ENCODE results near the gene AFF3. TPM values are rescaled to one million over a fixed set of nuclear protein-coding genes. Genes with fewer than 3 reads are reported as not detected.

The AFF3 gene
- total RNA-seq, 1 donor from 2014 or later, result 7.3 TPM

- H3K36me3 Mint-ChIP-seq (ENCODE audit: insufficient read depth), result no peaks in the 10 kb centered on the region
- DNase-seq (ENCODE audit: low spot score, unreplicated experiment), result no peak
- no peaks in the 10 kb centered on the region for H3K9me3 Mint-ChIP-seq (ENCODE audit: low read depth)
- TF ChIP-seq, protein P1, sequence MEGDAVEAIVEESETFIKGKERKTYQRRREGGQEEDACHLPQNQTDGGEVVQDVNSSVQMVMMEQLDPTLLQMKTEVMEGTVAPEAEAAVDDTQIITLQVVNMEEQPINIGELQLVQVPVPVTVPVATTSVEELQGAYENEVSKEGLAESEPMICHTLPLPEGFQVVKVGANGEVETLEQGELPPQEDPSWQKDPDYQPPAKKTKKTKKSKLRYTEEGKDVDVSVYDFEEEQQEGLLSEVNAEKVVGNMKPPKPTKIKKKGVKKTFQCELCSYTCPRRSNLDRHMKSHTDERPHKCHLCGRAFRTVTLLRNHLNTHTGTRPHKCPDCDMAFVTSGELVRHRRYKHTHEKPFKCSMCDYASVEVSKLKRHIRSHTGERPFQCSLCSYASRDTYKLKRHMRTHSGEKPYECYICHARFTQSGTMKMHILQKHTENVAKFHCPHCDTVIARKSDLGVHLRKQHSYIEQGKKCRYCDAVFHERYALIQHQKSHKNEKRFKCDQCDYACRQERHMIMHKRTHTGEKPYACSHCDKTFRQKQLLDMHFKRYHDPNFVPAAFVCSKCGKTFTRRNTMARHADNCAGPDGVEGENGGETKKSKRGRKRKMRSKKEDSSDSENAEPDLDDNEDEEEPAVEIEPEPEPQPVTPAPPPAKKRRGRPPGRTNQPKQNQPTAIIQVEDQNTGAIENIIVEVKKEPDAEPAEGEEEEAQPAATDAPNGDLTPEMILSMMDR (IDR thresholded peaks at IDR 0.05; ENCODE audit: unreplicated experiment), result no peak
- no peaks in the 10 kb centered on the region for H3K27me3 Mint-ChIP-seq
- no peak overlapping the region for H3K27ac Mint-ChIP-seq
- no peak overlapping the region for H3K4me3 Mint-ChIP-seq (ENCODE audit: low read depth)
- peaks cover 1% of the 10 kb centered on the region for H3K4me1 Mint-ChIP-seq (ENCODE audit: low read depth)
Measured at GRCh38 chr2:99840831-99841230, 301.6 kb downstream of the AFF3 start.

- no peaks in the 10 kb centered on the region for H3K36me3 Mint-ChIP-seq (ENCODE audit: insufficient read depth)
- peaks cover 1% of the 10 kb centered on the region for H3K4me1 Mint-ChIP-seq (ENCODE audit: low read depth)
- no peak overlapping the region for H3K27ac Mint-ChIP-seq
- TF ChIP-seq, protein P1 (IDR thresholded peaks at IDR 0.05; ENCODE audit: unreplicated experiment), result no peak
- H3K4me3 Mint-ChIP-seq (ENCODE audit: low read depth), result no peak overlapping the region
- H3K9me3 Mint-ChIP-seq (ENCODE audit: low read depth), result peaks cover 8% of the 10 kb centered on the region
- H3K27me3 Mint-ChIP-seq, result no peaks in the 10 kb centered on the region
- DNase-seq (ENCODE audit: low spot score, unreplicated experiment), result no peak
Measured at GRCh38 chr2:99836690-99837605, 305.4 kb downstream of the AFF3 start.

DNA sequence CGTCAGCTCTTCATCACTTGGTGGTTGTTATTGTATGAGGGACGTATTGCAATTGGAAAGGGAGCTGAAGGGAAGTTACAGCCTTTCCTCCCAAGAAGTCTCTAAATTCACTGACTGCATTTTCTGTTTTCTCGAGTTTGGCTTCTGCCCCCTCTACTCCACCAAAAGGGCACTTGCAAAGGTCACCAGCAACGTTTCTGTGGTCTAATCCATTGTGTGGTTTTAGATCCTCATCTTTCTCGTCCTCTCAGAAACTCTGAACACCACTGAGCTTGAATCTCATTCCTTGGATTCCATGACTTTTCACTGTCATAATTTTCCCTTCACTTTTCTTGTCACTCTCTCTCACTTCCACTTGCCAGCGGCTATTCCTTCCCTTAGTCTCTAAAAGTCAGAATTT, 308.0 kb downstream of the AFF3 start:
- TF ChIP-seq, protein P1 (IDR thresholded peaks at IDR 0.05; ENCODE audit: unreplicated experiment), result no peak
- DNase-seq (ENCODE audit: low spot score, unreplicated experiment), result no peak
- no peaks in the 10 kb centered on the region for H3K36me3 Mint-ChIP-seq (ENCODE audit: insufficient read depth)
- H3K4me3 Mint-ChIP-seq (ENCODE audit: low read depth), result no peak overlapping the region
- no peak overlapping the region for H3K27ac Mint-ChIP-seq
- H3K4me1 Mint-ChIP-seq (ENCODE audit: low read depth), result peaks cover 3% of the 10 kb centered on the region
- H3K9me3 Mint-ChIP-seq (ENCODE audit: low read depth), result peaks cover 8% of the 10 kb centered on the region
- no peaks in the 10 kb centered on the region for H3K27me3 Mint-ChIP-seq

GRCh38 chr2:99833586-99834201, 308.7 kb downstream of the AFF3 start:
- Mint-ChIP-seq H3K4me3 (ENCODE audit: low read depth) (no peak overlapping the region), H3K9me3 (ENCODE audit: low read depth) (peaks cover 10% of the 10 kb centered on the region), H3K27me3 (no peaks in the 10 kb centered on the region), H3K27ac (no peak overlapping the region), H3K36me3 (ENCODE audit: insufficient read depth) (no peaks in the 10 kb centered on the region), H3K4me1 (ENCODE audit: low read depth) (peaks cover 3% of the 10 kb centered on the region)
- no peak for DNase-seq (ENCODE audit: low spot score, unreplicated experiment)
- TF ChIP-seq, protein P1 (IDR thresholded peaks at IDR 0.05; ENCODE audit: unreplicated experiment), result no peak

- peaks cover 10% of the 10 kb centered on the region for H3K9me3 Mint-ChIP-seq (ENCODE audit: low read depth)
- H3K36me3 Mint-ChIP-seq (ENCODE audit: insufficient read depth), result no peaks in the 10 kb centered on the region
- TF ChIP-seq, protein P1 (IDR thresholded peaks at IDR 0.05; ENCODE audit: unreplicated experiment), result no peak
- no peak overlapping the region for H3K27ac Mint-ChIP-seq
- H3K27me3 Mint-ChIP-seq, result peaks cover under 1% of the 10 kb centered on the region
- peaks cover 3% of the 10 kb centered on the region for H3K4me1 Mint-ChIP-seq (ENCODE audit: low read depth)
- H3K4me3 Mint-ChIP-seq (ENCODE audit: low read depth), result no peak overlapping the region
- no peak for DNase-seq (ENCODE audit: low spot score, unreplicated experiment)
Measured at GRCh38 chr2:99832926-99833325, 309.5 kb downstream of the AFF3 start.

Data from progenitor cell of endocrine pancreas (in vitro differentiated cells).